ENCODE data around the gene GRIA3. TPM values are rescaled to one million over a fixed set of nuclear protein-coding genes. Genes with fewer than 3 reads are reported as not detected.

GRIA3 gene
- total RNA-seq, 1 experiment from 2014 or later: not detected

- ChIA-PET CTCF (no interaction called here), POLR2A (no interaction called here), RAD21 (ENCODE audit: low non-redundant PET in 1 of 2, low total read pairs in 2 of 2, uncharacterized antibody in 2 of 2, unreplicated experiment in 2 of 2) (no interaction called here)
- H3K79me2 ChIP-seq (ENCODE audit: insufficient read depth, low read length): no peaks in the 10 kb centered on the region
- ATAC-seq (no peak), DNase-seq (ENCODE audit: low read depth, low spot score) (no peak)
- no peaks in the 10 kb centered on the region for H3K9me2 ChIP-seq (ENCODE audit: insufficient read depth)
- no TSS peak for BruUV-seq (replicated peaks)
- no peak overlapping the region for H3K4me3 ChIP-seq (replicated peaks in 1 of 2; ENCODE audit: low read depth in 1 of 2, low read length in 2 of 2)
- intact Hi-C loops (cut with micrococcal nuclease): no loop called here
- no peak overlapping the region for H3K27ac ChIP-seq (ENCODE audit: low read depth, low read length)
- H3K4me1 ChIP-seq (ENCODE audit: control insufficient read depth in 1 of 2, insufficient read depth in 2 of 2, low read length in 2 of 2): no peaks in the 10 kb centered on the region
- H3K9me3 ChIP-seq (ENCODE audit: control insufficient read depth in 1 of 2, insufficient read depth in 1 of 2, low read depth in 1 of 2, low read length in 2 of 2): no peaks in the 10 kb centered on the region
- H3K9ac ChIP-seq (ENCODE audit: low read length): no peak overlapping the region
- H3K4me2 ChIP-seq (ENCODE audit: low read length): no peak overlapping the region
- no peaks in the 10 kb centered on the region for H3K27me3 ChIP-seq (ENCODE audit: insufficient read depth, low read length)
- no peak overlapping the region for H2AFZ ChIP-seq (ENCODE audit: low read depth, low read length, poor library complexity, severe bottlenecking)
- no peak for TF ChIP-seq MAX (IDR thresholded peaks at IDR 0.05)
- no peak for TF ChIP-seq EZH2phosphoT487 (IDR thresholded peaks at IDR 0.05; ENCODE audit: borderline replicate concordance)
- TF ChIP-seq TCF7L2 (IDR thresholded peaks at IDR 0.05; ENCODE audit: borderline replicate concordance, extremely low read depth, insufficient read depth, insufficient read length): no peak
- no peak for TF ChIP-seq SIN3A (IDR thresholded peaks at IDR 0.05; ENCODE audit: low read depth)
- TF ChIP-seq RAD21 (IDR thresholded peaks at IDR 0.05; ENCODE audit: low read depth): no peak
- TF ChIP-seq EZH2 (IDR thresholded peaks at IDR 0.05): no peak
- TF ChIP-seq ZFX (IDR thresholded peaks at IDR 0.05): no peak
- TF ChIP-seq ZNF274 (IDR thresholded peaks at IDR 0.05; ENCODE audit: low read depth, low read length): no peak
- no peak for TF ChIP-seq CEBPB (IDR thresholded peaks at IDR 0.05; ENCODE audit: low read depth)
- no peak for TF ChIP-seq SP1 (IDR thresholded peaks at IDR 0.05; ENCODE audit: low read depth)
- no peak for TF ChIP-seq EGR1 (IDR thresholded peaks at IDR 0.05; ENCODE audit: low read depth)
- TF ChIP-seq ZBTB33 (IDR thresholded peaks at IDR 0.05; ENCODE audit: extremely low read depth, insufficient replicate concordance, low read length): no peak
- TF ChIP-seq POLR2AphosphoS5 (IDR thresholded peaks at IDR 0.05; ENCODE audit: low read depth, low read length): no peak
- TF ChIP-seq SRF (IDR thresholded peaks at IDR 0.05; ENCODE audit: low read depth): no peak
- H4K20me1 ChIP-seq (ENCODE audit: insufficient read depth): no peaks in the 10 kb centered on the region
- H3K36me3 ChIP-seq (ENCODE audit: control insufficient read depth in 1 of 2, insufficient read depth in 2 of 2, low read length in 2 of 2): no peaks in the 10 kb centered on the region
These were observed 166.1 kb downstream of the GRIA3 start for GRCh38 chrX:123350226-123350625.
